Breast epithelium (tissue), 4 donors: ENCODE data around the gene TRIM32. TPM values are rescaled to one million over a fixed set of nuclear protein-coding genes. Genes with fewer than 3 reads are reported as not detected.

ENCODE experiments used
- DNase-seq, 2 donors: peaks; one replicate each; pipeline ENCODE4 v3.0.0-alpha.2; 2019; ENCODE audit warnings: low spot score in 2 of 2
- H3K27ac ChIP-seq, 2 donors: fragments of 200-600 bp; sonication (generic) in 1 of 2; one replicate each; pipeline ENCODE4 v1.5.1; 2016 to 2019; ENCODE audit warnings: mild to moderate bottlenecking in 1 of 2
- H3K27me3 ChIP-seq, 2 donors: fragments of 200-600 bp; sonication (generic) in 1 of 2; one replicate each; pipeline versions ENCODE4 v1.5.1 to v1.6.0; 2017 to 2019; ENCODE audit warnings: control low read depth in 1 of 2, mild to moderate bottlenecking in 1 of 2
- H3K36me3 ChIP-seq: fragments of 200-600 bp; one replicate; pipeline ENCODE4 v1.5.1; 2019
- H3K4me1 ChIP-seq, 2 donors: fragments of 200-600 bp; sonication (generic); one replicate each; pipeline ENCODE4 v1.5.1; 2016 to 2019; ENCODE audit warnings: control low read depth in 1 of 2
- H3K4me3 ChIP-seq, 3 donors: fragments of 200-600 bp; sonication (generic); 1 replicate in 2 of 3; 2 replicates in 1 of 3; pipeline ENCODE4 v1.5.1; 2016 to 2019; ENCODE audit warnings: mild to moderate bottlenecking in 3 of 3, moderate library complexity in 2 of 3
- H3K9me3 ChIP-seq, 2 donors: fragments of 200-600 bp; sonication (generic) in 1 of 2; one replicate each; pipeline ENCODE4 v1.5.1; 2016 to 2019; ENCODE audit warnings: control low read depth in 1 of 2
- POLR2A ChIP-seq: fragments of 450-650 bp; IDR thresholded peaks from one replicate; pipeline ENCODE4 v1.6.1; 2016; ENCODE audit warnings: antibody characterized with exemption, mild to moderate bottlenecking, moderate library complexity
- POLR2AphosphoS5 ChIP-seq, 3 donors: sonication (generic); formaldehyde crosslinking; IDR thresholded peaks; one replicate each; pipeline ENCODE4 v1.6.1; 2017; ENCODE audit warnings: antibody characterized with exemption in 3 of 3
- intact Hi-C: fragments of 100-400 bp; cut with DNase I; formaldehyde crosslinking; loops from one replicate; pipeline ENCODE4 v1.15.1; 2023; ENCODE audit warnings: low total_unique reads
- total RNA-seq, 3 donors: library from RNA; depleted of rRNA; stranded (reverse); fragments of >200 nt; gene quantifications; one replicate each; pipeline ENCODE4 v1.1.0, GENCODE V29; 2016
- TF ChIP-seq, protein P1 (sequence below), 3 donors: fragments of 450-650 bp; IDR thresholded peaks; one replicate each; pipeline ENCODE4 v1.5.1; 2016 to 2017; ENCODE audit warnings: antibody characterized with exemption in 3 of 3, mild to moderate bottlenecking in 3 of 3, moderate library complexity in 3 of 3

TRIM32 gene
- total RNA-seq, 3 donors from 2014 or later = 18.7 to 20.2 (median 19.0) TPM

DNA sequence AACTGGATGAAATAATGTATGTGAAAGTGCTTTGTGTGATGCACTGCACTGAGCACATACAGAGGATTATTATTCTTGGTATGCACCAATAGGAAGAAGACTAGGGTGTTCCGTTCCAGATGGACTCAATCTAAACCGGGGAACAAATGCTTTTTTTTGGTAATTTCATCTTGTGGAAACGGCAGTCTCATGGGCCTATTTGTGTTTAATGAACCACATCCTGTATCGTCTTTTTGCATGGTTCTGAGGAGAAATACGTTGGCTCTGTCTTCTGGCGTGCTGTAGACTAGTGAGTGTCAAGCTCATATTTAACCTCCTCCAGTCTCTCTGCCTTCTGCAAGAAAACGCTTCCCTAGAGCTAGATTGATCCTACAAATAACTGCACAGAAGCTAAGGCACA, 30.0 kb downstream of the TRIM32 start:
- no peak overlapping the region for H3K4me3 ChIP-seq
- H3K27ac ChIP-seq = no peak overlapping the region
- H3K36me3 ChIP-seq = no peaks in the 10 kb centered on the region
- no peaks in the 10 kb centered on the region for H3K27me3 ChIP-seq
- TF ChIP-seq POLR2A (no peak), POLR2AphosphoS5 (IDR thresholded peaks at IDR 0.05) (no peak)
- TF ChIP-seq, protein P1, sequence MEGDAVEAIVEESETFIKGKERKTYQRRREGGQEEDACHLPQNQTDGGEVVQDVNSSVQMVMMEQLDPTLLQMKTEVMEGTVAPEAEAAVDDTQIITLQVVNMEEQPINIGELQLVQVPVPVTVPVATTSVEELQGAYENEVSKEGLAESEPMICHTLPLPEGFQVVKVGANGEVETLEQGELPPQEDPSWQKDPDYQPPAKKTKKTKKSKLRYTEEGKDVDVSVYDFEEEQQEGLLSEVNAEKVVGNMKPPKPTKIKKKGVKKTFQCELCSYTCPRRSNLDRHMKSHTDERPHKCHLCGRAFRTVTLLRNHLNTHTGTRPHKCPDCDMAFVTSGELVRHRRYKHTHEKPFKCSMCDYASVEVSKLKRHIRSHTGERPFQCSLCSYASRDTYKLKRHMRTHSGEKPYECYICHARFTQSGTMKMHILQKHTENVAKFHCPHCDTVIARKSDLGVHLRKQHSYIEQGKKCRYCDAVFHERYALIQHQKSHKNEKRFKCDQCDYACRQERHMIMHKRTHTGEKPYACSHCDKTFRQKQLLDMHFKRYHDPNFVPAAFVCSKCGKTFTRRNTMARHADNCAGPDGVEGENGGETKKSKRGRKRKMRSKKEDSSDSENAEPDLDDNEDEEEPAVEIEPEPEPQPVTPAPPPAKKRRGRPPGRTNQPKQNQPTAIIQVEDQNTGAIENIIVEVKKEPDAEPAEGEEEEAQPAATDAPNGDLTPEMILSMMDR (IDR thresholded peaks at IDR 0.05) = no peak
- no peaks in the 10 kb centered on the region for H3K4me1 ChIP-seq
- intact Hi-C loops = no loop called here
- DNase-seq = no peak
- H3K9me3 ChIP-seq = no peaks in the 10 kb centered on the region

DNA sequence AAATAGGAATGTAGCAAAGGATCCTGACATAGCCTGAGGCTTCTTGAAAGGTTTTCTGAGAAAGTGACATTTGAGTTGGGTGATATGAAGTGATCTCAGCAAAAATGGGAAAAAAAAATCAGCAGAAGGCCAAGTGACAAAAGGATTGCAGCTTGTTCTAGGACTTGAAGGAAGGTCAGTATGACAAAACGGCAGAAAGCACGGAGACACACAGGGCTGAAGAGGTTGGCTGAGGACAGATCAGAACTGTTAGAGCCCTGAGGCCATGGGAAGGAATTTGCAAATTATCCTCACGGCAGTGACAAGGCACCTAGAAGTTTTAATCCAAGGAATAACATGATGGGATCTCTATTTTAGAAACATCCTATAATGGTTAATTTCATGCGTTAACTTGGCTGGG, 31.0 kb downstream of the TRIM32 start:
- H3K27me3 ChIP-seq = no peaks in the 10 kb centered on the region
- H3K36me3 ChIP-seq = no peaks in the 10 kb centered on the region
- intact Hi-C loops = no loop called here
- no peak for DNase-seq
- TF ChIP-seq, protein P1 (IDR thresholded peaks at IDR 0.05) = no peak
- TF ChIP-seq POLR2A = no peak
- TF ChIP-seq POLR2AphosphoS5 (IDR thresholded peaks at IDR 0.05) = no peak
- no peaks in the 10 kb centered on the region for H3K9me3 ChIP-seq
- no peak overlapping the region for H3K27ac ChIP-seq
- H3K4me1 ChIP-seq = no peaks in the 10 kb centered on the region
- no peak overlapping the region for H3K4me3 ChIP-seq

DNA sequence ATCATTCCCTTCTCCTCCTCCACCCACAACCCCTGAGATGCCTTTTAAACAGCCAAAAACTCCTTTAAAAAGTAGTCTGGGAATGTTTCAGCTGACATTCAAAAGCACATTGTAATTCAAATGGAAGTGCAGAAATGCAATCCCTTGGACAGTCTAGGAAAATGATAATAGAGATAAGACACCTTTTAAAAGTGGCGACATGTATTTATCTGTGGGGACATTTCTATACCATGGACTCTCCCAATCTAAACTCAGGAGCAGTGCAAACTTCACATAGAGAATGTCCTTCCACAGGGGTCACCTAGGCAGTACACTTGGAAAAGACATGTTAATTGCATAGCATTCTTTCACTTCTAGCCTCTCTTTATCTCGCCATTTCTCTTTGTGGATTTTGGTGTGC, 33.0 kb downstream of the TRIM32 start:
- no peaks in the 10 kb centered on the region for H3K9me3 ChIP-seq
- H3K4me3 ChIP-seq = no peak overlapping the region
- H3K36me3 ChIP-seq = no peaks in the 10 kb centered on the region
- DNase-seq = no peak
- intact Hi-C loops = no loop called here
- H3K27ac ChIP-seq = no peak overlapping the region
- TF ChIP-seq, protein P1 (IDR thresholded peaks at IDR 0.05) = no peak
- TF ChIP-seq POLR2A = no peak
- TF ChIP-seq POLR2AphosphoS5 (IDR thresholded peaks at IDR 0.05) = no peak
- H3K27me3 ChIP-seq = no peaks in the 10 kb centered on the region
- no peaks in the 10 kb centered on the region for H3K4me1 ChIP-seq

DNA sequence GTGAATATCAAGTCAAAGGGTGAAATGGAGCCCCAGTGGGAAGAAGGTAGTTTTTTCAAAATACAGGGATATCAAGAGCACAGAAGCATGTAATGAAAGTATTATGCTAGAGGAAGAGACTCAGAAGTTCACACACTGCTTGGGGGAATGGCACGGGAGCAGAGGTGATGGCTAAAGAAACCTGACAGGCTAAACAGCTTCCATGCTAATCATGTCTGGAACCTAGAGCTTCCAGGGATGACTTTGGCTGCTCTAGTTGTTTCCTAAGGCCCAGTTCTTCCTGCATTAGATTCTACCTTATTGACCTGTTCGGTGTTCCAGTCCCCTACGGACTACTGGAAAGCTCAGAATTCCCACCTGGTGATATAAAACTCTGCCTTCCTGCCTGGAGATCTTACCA, 34.3 kb downstream of the TRIM32 start:
- TF ChIP-seq POLR2AphosphoS5 (IDR thresholded peaks at IDR 0.05) = no peak
- H3K4me1 ChIP-seq = no peaks in the 10 kb centered on the region
- H3K27me3 ChIP-seq = no peaks in the 10 kb centered on the region
- H3K9me3 ChIP-seq = no peaks in the 10 kb centered on the region
- DNase-seq = no peak
- H3K36me3 ChIP-seq = no peaks in the 10 kb centered on the region
- intact Hi-C loops = no loop called here
- H3K4me3 ChIP-seq = no peak overlapping the region
- H3K27ac ChIP-seq = no peak overlapping the region

DNA sequence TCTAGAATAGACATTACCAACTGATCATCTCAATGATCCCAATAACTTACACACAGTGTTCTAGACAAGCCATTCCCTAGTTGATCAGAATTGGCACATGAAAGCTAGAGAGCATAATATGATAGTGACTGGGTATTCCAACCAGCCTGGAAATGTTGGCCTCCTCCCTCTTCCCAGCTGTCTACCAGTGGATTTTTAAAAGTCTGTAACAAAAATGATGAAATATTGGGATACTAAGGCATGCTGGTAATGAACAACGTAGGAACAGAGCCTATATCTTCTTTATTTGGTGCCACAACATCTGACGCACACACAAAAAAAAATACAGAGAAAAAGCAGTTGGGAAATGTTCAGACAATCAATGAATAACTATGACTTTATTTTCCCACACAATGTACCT, 34.8 kb downstream of the TRIM32 start:
- no peak overlapping the region for H3K4me3 ChIP-seq
- no peak for TF ChIP-seq POLR2A
- no peak for TF ChIP-seq POLR2AphosphoS5 (IDR thresholded peaks at IDR 0.05)
- TF ChIP-seq, protein P1 (IDR thresholded peaks at IDR 0.05) = no peak
- DNase-seq = no peak
- no peaks in the 10 kb centered on the region for H3K27me3 ChIP-seq
- H3K9me3 ChIP-seq = no peaks in the 10 kb centered on the region
- H3K36me3 ChIP-seq = no peaks in the 10 kb centered on the region
- intact Hi-C loops = no loop called here
- no peaks in the 10 kb centered on the region for H3K4me1 ChIP-seq
- H3K27ac ChIP-seq = no peak overlapping the region

DNA sequence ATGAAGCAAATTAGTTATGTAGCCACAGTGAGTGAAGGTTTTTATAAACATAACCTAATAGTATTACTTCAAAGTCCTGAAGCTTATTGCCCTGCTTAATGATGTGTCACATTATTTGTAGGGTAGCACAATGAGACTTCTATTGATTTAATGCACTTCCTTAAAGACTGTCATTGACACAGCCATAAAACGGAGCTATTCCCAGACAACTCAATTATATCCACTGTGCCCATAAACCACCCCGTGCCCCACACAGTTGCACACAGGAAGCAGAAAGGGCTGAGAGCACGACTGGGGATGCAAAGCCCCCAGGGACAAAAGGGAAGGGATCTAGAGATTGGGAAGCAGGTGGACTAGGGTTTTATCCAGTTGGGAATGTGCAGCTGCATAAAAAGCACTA, 37.0 kb downstream of the TRIM32 start:
- TF ChIP-seq POLR2AphosphoS5 (IDR thresholded peaks at IDR 0.05) = no peak
- TF ChIP-seq, protein P1 (IDR thresholded peaks at IDR 0.05) = no peak
- no peak for TF ChIP-seq POLR2A
- no peak overlapping the region for H3K4me3 ChIP-seq
- no peaks in the 10 kb centered on the region for H3K27me3 ChIP-seq
- H3K36me3 ChIP-seq = no peaks in the 10 kb centered on the region
- H3K4me1 ChIP-seq = no peaks in the 10 kb centered on the region
- intact Hi-C loops = no loop called here
- no peak overlapping the region for H3K27ac ChIP-seq
- H3K9me3 ChIP-seq = no peaks in the 10 kb centered on the region
- no peak for DNase-seq
